Measurements from ENCODE around the gene MOB1B.

DNA sequence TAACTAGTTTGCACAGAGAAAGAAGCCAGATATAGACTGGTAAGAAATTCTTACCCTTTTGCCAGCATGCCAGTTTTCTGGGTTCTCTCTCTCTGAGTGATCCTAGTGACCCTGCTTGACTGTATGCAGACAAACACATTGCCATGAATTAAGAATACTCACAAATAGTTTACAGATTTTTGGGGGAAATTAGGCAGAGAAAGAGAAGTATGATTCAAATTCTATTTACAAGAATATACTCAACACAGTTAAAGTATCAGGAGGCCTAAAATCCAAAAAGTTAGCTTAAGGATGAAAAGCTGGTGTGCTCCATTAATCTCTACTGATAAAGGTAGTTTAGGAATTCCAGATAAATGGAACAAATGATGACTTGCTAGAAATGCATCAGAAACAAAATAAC lies 18.4 kb downstream of the MOB1B start:
- TF ChIP-seq POLR2A (IDR thresholded peaks at IDR 0.05; ENCODE audit: low read depth, low read length) (no peak), POLR2AphosphoS5 (IDR thresholded peaks at IDR 0.05; ENCODE audit: low read depth, low read length) (no peak), TAF1 (IDR thresholded peaks at IDR 0.05; ENCODE audit: low read depth, low read length) (no peak), SPI1 (IDR thresholded peaks at IDR 0.05; ENCODE audit: low read depth, low read length) (no peak), PAX5 (IDR thresholded peaks at IDR 0.05; ENCODE audit: insufficient read depth, low read length, severe bottlenecking) (no peak)

All from GM12891 (cell line).